Mucosa of descending colon (tissue), 3 donors: ENCODE measurements around the gene SIGMAR1. TPM values are rescaled to one million over a fixed set of nuclear protein-coding genes. Genes with fewer than 3 reads are reported as not detected.

Source experiments
- ATAC-seq: fragments of 200-7000 bp; cut with Tn5 transposase; one replicate; pipeline ENCODE4 v1.9.1; 2020; ENCODE audit warnings: mild to moderate bottlenecking, moderate library complexity
- DNase-seq, 3 donors: peaks; one replicate each; pipeline ENCODE4 v3.0.0-alpha.2; 2020
- H3K36me3 ChIP-seq: fragments of 200-600 bp; one replicate; pipeline ENCODE4 v1.8.0; 2021; ENCODE audit warnings: low read depth, mild to moderate bottlenecking
- H3K4me1 ChIP-seq: fragments of 200-600 bp; one replicate; pipeline ENCODE4 v1.8.0; 2021; ENCODE audit warnings: low read depth, mild to moderate bottlenecking
- H3K4me3 ChIP-seq: fragments of 200-600 bp; one replicate; pipeline ENCODE4 v1.8.0; 2021; ENCODE audit warnings: mild to moderate bottlenecking
- H3K9me3 ChIP-seq: fragments of 200-600 bp; one replicate; pipeline ENCODE4 v1.8.0; 2021; ENCODE audit warnings: mild to moderate bottlenecking
- CTCF ChIP-seq: fragments of 200-600 bp; IDR thresholded peaks from one replicate; pipeline ENCODE4 v1.8.0; 2022; ENCODE audit warnings: antibody characterized with exemption, mild to moderate bottlenecking
- intact Hi-C, 2 donors: fragments of 100-400 bp; cut with DNase I in 1 of 2; cut with micrococcal nuclease in 1 of 2; formaldehyde crosslinking; loops; one replicate each; pipeline versions ENCODE4 v1.11.0 to v1.11.1; 2022; cut with DNase I, micrococcal nuclease
- total RNA-seq, 3 donors: library from RNA; stranded (reverse); fragmentation: NEBNext Ultra II Directional in 2 of 3; extraction: Animal tissue kit (Norgen Biotek cat#: 25700) in 2 of 3; gene quantifications; one replicate each; pipeline versions ENCODE4 v1.2.1 to v1.2.4, GENCODE V29; 2021 to 2023
- donor health status: DM: no; HTN: no; CAD: no; lungs with moderate emphysema.
- donor health status: DM: no; HTN: no; CAD: no.
- donor health status: DM: no; HTN: yes; CAD: no.

SIGMAR1 gene
- total RNA-seq, 3 donors from 2014 or later = 48.1 to 59.8 (median 49.6) TPM

- H3K4me3 ChIP-seq = no peak overlapping the region
- DNase-seq = peak in 1 of 3 donors; percentile 62
- intact Hi-C loops = no loop called here
- ATAC-seq = no peak
- peaks cover 4% of the 10 kb centered on the region for H3K4me1 ChIP-seq
- TF ChIP-seq CTCF = no peak
- no peaks in the 10 kb centered on the region for H3K36me3 ChIP-seq
- H3K9me3 ChIP-seq = no peaks in the 10 kb centered on the region
Measured at GRCh38 chr9:34610434-34611206, 27.0 kb downstream of the SIGMAR1 start.

DNA sequence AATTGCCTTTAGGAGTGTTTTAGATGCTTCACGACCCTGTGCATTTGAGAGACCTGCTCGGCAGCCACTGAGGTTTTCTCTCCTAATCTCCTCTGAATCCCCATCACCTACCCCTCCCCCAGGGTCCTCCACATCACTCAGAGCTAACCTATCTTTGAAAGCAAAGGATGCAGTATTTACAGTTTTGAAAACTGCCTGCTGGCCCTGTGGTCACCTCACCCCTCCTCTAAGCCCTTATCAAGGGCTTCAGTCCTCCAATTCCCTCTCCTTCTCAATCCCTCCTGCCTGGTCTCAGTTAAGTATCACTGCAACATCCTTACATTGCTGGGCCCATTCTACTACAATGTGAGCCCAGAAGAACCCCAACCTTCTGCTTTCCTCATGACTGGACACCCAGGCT is 30.3 kb downstream of the SIGMAR1 start:
- TF ChIP-seq CTCF = no peak
- Histone ChIP-seq H3K4me1 (peaks cover 4% of the 10 kb centered on the region), H3K9me3 (no peaks in the 10 kb centered on the region), H3K36me3 (no peaks in the 10 kb centered on the region), H3K4me3 (no peak overlapping the region)
- intact Hi-C loops = no loop called here
- DNase-seq = no peak
- ATAC-seq = no peak

- ATAC-seq (peak; percentile 67), DNase-seq (no peak)
- H3K36me3 ChIP-seq = no peaks in the 10 kb centered on the region
- intact Hi-C loops = no loop called here
- H3K4me1 ChIP-seq = peaks cover 4% of the 10 kb centered on the region
- no peak for TF ChIP-seq CTCF
- H3K9me3 ChIP-seq = no peaks in the 10 kb centered on the region
- H3K4me3 ChIP-seq = no peak overlapping the region
Measured at GRCh38 chr9:34606905-34607304, 30.7 kb downstream of the SIGMAR1 start.

DNA sequence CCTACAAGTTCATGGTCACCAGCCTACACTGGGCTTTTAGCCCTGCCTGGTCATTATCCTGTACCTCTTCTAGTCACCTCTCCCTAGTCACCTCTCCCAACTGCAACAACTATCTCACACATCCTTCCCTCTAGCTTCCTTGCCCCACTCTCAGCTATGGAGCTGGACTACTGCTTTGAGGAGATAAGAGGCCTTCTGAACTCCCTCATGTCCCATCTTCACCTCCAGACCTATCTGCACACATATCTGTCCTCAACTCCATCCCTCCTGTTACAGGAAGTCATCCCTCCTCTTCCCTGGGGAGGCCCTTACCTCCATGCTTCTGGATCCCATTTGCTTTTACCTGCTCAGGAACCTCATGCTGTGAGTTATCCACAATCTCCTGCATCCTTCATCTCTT is 31.4 kb downstream of the SIGMAR1 start:
- H3K4me1 ChIP-seq = peaks cover 4% of the 10 kb centered on the region
- DNase-seq = no peak
- TF ChIP-seq CTCF = no peak
- no peaks in the 10 kb centered on the region for H3K9me3 ChIP-seq
- H3K4me3 ChIP-seq = no peak overlapping the region
- no peaks in the 10 kb centered on the region for H3K36me3 ChIP-seq
- no peak for ATAC-seq
- intact Hi-C loops = no loop called here

- Histone ChIP-seq H3K9me3 (no peaks in the 10 kb centered on the region), H3K36me3 (no peaks in the 10 kb centered on the region), H3K4me3 (no peak overlapping the region), H3K4me1 (no peaks in the 10 kb centered on the region)
- peak; percentile 87 for ATAC-seq
- TF ChIP-seq CTCF = peak; percentile 79
- intact Hi-C loops = no loop called here
- peak; percentile 66 to 91 (median 87) for DNase-seq
Measured at GRCh38 chr9:34603610-34604231, 33.9 kb downstream of the SIGMAR1 start.
